Measurements from ENCODE around the gene ANKRD24. TPM values are rescaled to one million over a fixed set of nuclear protein-coding genes. Genes with fewer than 3 reads are reported as not detected.
"Not testable (repeated sequence)": the region's sequence is repeated elsewhere in the genome, so short reads cannot be mapped to it uniquely, and the experiment has no call there.

ANKRD24 gene
- total and polyA plus RNA-seq, 8 donors: 0.58 to 2.3 (median 1.3) TPM

GRCh38 chr19:4217429-4218264 is 35.2 kb downstream of the ANKRD24 start:
- TF ChIP-seq, protein P1, sequence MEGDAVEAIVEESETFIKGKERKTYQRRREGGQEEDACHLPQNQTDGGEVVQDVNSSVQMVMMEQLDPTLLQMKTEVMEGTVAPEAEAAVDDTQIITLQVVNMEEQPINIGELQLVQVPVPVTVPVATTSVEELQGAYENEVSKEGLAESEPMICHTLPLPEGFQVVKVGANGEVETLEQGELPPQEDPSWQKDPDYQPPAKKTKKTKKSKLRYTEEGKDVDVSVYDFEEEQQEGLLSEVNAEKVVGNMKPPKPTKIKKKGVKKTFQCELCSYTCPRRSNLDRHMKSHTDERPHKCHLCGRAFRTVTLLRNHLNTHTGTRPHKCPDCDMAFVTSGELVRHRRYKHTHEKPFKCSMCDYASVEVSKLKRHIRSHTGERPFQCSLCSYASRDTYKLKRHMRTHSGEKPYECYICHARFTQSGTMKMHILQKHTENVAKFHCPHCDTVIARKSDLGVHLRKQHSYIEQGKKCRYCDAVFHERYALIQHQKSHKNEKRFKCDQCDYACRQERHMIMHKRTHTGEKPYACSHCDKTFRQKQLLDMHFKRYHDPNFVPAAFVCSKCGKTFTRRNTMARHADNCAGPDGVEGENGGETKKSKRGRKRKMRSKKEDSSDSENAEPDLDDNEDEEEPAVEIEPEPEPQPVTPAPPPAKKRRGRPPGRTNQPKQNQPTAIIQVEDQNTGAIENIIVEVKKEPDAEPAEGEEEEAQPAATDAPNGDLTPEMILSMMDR (IDR thresholded peaks at IDR 0.05): no peak
- intact Hi-C loops (cut with DNase I): no loop called here
- Histone ChIP-seq H3K9me3 (no peaks in the 10 kb centered on the region), H3K4me1 (no peaks in the 10 kb centered on the region), H3K4me3 (no peak overlapping the region), H3K27me3 (no peaks in the 10 kb centered on the region), H3K36me3 (no peaks in the 10 kb centered on the region), H3K27ac (no peak overlapping the region)
- ATAC-seq: no peak
- no peak for DNase-seq

DNA sequence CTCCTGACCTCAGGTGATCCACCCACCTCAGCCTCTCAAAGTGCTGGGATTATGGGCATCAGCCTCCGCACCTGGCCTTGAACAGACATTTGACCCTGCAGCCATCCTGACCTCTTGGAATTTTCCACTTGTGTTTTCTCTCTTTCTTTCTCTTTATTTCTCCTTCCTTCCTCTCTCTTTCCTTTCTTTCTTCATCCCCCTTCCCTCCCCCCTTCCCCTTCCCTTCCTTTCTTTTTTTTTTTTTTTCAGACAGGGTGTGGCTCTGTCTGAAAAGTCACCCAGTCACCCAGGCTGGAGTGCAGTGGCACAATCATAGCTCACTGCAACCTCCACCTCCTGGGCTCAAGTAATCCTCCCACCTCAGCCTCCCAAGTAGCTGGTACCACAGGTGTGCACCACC is 36.0 kb downstream of the ANKRD24 start:
- ATAC-seq; H3K9me3 ChIP-seq; H3K36me3 ChIP-seq; H3K4me1 ChIP-seq; H3K27me3 ChIP-seq; H3K4me3 ChIP-seq; intact Hi-C loops (cut with DNase I); H3K27ac ChIP-seq; DNase-seq: not testable (repeated sequence)

GRCh38 chr19:4220188-4220587 is 37.7 kb downstream of the ANKRD24 start:
- Histone ChIP-seq H3K4me3 (no peak overlapping the region), H3K27me3 (no peaks in the 10 kb centered on the region), H3K36me3 (no peaks in the 10 kb centered on the region), H3K4me1 (no peaks in the 10 kb centered on the region), H3K9me3 (no peaks in the 10 kb centered on the region), H3K27ac (no peak overlapping the region)
- intact Hi-C loops (cut with DNase I): no loop called here
- no peak for ATAC-seq
- TF ChIP-seq, protein P1 (IDR thresholded peaks at IDR 0.05): no peak
- DNase-seq: no peak

- H3K9me3 ChIP-seq: no peaks in the 10 kb centered on the region
- DNase-seq (no peak), ATAC-seq (no peak)
- intact Hi-C loops (cut with DNase I): no loop called here
- H3K4me1 ChIP-seq: peaks cover 2 to 10% of the 10 kb centered on the region in 2 donors
- TF ChIP-seq, protein P1 (IDR thresholded peaks at IDR 0.05): no peak
- no peak overlapping the region for H3K27ac ChIP-seq
- no peaks in the 10 kb centered on the region for H3K36me3 ChIP-seq
- H3K27me3 ChIP-seq: peaks cover 0 to 31% of the 10 kb centered on the region in 2 donors
- no peak overlapping the region for H3K4me3 ChIP-seq
Measured at GRCh38 chr19:4224470-4224869, 42.0 kb downstream of the ANKRD24 start.

DNA sequence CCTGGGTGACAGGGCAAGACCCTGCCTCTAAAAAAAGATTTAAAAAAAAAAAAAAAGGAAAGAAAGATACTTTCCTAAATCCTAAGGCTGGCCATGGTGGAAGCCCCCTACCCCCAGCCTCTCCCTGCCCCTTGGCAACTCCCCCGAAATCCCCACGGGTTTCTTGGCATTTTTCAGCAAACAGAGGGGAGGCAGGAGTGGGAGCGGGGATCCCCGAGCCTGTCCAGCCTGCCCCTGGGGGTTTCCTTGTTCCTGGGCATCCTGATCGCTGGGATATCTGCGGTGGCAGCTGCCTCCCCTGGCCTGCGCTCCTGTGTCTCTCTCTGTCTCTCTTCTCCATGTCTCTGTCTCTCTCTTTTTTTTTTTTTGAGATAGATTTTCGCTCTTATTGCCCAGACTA is 43.4 kb downstream of the ANKRD24 start:
- Histone ChIP-seq H3K9me3 (no peaks in the 10 kb centered on the region), H3K36me3 (no peaks in the 10 kb centered on the region), H3K27ac (no peak overlapping the region), H3K4me1 (peaks cover 2 to 14% of the 10 kb centered on the region in 2 donors), H3K27me3 (peaks cover 0 to 45% of the 10 kb centered on the region in 2 donors), H3K4me3 (no peak overlapping the region)
- DNase-seq (no peak), ATAC-seq (no peak)
- intact Hi-C loops (cut with DNase I): no loop called here
- TF ChIP-seq, protein P1 (IDR thresholded peaks at IDR 0.05): no peak
